ENCODE results near the gene SPNS3. TPM values are rescaled to one million over a fixed set of nuclear protein-coding genes. Genes with fewer than 3 reads are reported as not detected.

SPNS3 gene
- total and polyA plus RNA-seq, 2 donors (not counting 3 experiments of a cell fraction or from before 2014, with no cell fraction given): 0.18 to 0.66 TPM

DNA sequence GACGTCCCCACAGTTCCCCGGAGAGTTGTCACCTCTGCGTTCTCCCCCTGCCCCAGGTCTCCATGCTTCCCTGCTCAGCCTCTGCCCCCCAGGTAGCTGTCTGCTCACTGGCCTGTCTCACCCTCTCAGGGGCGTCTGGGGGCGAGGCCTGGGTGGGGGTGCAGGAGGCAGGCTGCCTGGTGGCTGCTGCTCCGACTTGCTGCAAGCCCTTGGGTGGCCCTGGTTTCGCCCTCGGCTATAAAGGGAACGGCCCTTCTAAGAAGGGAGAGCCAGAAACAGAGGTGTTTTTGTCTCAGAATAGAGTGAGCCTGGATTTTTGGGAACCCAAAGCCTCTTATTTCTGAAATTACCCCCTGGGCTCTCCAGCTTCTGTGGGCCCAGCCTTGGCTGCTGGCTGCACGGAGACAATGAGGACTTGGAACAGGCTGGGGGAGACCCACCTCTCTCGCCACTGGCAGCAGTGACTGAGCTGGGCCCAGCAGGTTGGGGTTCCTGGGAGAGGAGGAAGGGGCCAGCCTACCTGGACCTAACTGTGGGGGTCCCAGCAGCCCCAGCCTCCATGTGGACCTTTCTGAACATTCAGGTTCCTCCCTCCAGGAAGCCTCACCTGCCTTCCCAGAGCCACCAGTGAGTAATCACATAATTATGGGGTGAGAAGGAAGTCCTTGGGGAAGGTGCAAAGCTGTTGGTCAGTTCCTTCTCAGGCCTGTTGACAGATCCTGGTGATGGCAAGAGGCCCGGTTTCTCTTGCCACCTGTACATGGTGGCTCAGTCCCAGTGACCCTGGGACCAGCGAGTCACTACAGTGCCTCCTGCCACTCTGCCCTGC lies 49.5 kb downstream of the SPNS3 start:
- Histone ChIP-seq H3K9ac (replicated peaks; ENCODE audit: extremely low read depth, insufficient read depth, low read length) (no peak overlapping the region), H3K4me2 (ENCODE audit: insufficient read depth, low read length) (no peak overlapping the region), H4K20me1 (replicated peaks; ENCODE audit: control insufficient read depth, extremely low read depth, insufficient read depth, low read length) (no peaks in the 10 kb centered on the region), H3K9me3 (replicated peaks; ENCODE audit: control insufficient read depth, insufficient read depth, low read length) (no peaks in the 10 kb centered on the region), H3K27me3 (ENCODE audit: control insufficient read depth in 2 of 2, insufficient read depth in 2 of 2, low read length in 2 of 2) (no peaks in the 10 kb centered on the region), H3K4me1 (ENCODE audit: control insufficient read depth, extremely low read depth, insufficient read depth, low read length) (peaks cover 13% of the 10 kb centered on the region), H2AFZ (ENCODE audit: low read depth, low read length) (no peak overlapping the region), H3K9me1 (replicated peaks; ENCODE audit: control insufficient read depth, extremely low read depth, insufficient read depth, low read length) (no peaks in the 10 kb centered on the region), H3K36me3 (ENCODE audit: control insufficient read depth in 2 of 2, extremely low read depth in 1 of 2, insufficient read depth in 2 of 2, low read length in 2 of 2) (no peaks in the 10 kb centered on the region), H3K79me2 (ENCODE audit: control insufficient read depth, insufficient read depth, low read length) (no peaks in the 10 kb centered on the region), H3K27ac (ENCODE audit: insufficient read depth, low read depth, low read length) (no peak overlapping the region), H3K4me3 (replicated peaks in 1 of 3; ENCODE audit: insufficient read depth in 1 of 3, low read depth in 1 of 3, low read length in 3 of 3) (no peak overlapping the region)
- no peak for DNase-seq (ENCODE audit: low read depth, low spot score)
- ChIA-PET POLR2A (no interaction called here), CTCF (interaction anchor here (0.5 to 2.0 kb wide), 6 partner anchors 11 to 171 kb away, joined by 3 to 6 read pairs (median 4); partner anchors contain the start of gene SPNS2)
- intact Hi-C loops (cut with micrococcal nuclease): no loop called here
- dilution Hi-C loops (cut with MboI; ENCODE audit: extremely low pct_ligation_motif_present, low sequenced_read_pairs): no loop called here
- peak; percentile 68 for FAIRE-seq
- TF ChIP-seq POLR2A (IDR thresholded peaks at IDR 0.05; ENCODE audit: low read depth, low read length) (no peak), EZH2 (IDR thresholded peaks at IDR 0.05; ENCODE audit: borderline replicate concordance, low read depth, low read length, severe bottlenecking) (no peak), JUN (IDR thresholded peaks at IDR 0.05; ENCODE audit: borderline replicate concordance, insufficient read depth, insufficient read length, low read depth) (peak; percentile 20), FOS (IDR thresholded peaks at IDR 0.05; ENCODE audit: borderline replicate concordance, insufficient read depth, low read length) (no peak), POLR2AphosphoS5 (IDR thresholded peaks at IDR 0.05; ENCODE audit: insufficient read depth, low read depth, low read length) (no peak)
- TF ChIP-seq, protein P1, sequence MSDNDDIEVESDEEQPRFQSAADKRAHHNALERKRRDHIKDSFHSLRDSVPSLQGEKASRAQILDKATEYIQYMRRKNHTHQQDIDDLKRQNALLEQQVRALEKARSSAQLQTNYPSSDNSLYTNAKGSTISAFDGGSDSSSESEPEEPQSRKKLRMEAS (IDR thresholded peaks at IDR 0.05; ENCODE audit: insufficient read depth, insufficient read length): no peak
- BruUV-seq (replicated peaks): no TSS peak

All from endothelial cell of umbilical vein (primary cell).